Stimulated activated CD8-positive, alpha-beta memory T cell treated with anti-CD3 and anti-CD28 coated beads, Interleukin-4, amount 100 ng/mL, for 24 hours (primary cell): Measurements from ENCODE around the gene ZSWIM9.
"Not testable (repeated sequence)": the region's sequence is repeated elsewhere in the genome, so short reads cannot be mapped to it uniquely, and the experiment has no call there.

Source experiments
- DNase-seq: peaks from one replicate; pipeline ENCODE4 v3.0.0-alpha.2; 2020; ENCODE audit warnings: low read depth

Gene ZSWIM9

DNA sequence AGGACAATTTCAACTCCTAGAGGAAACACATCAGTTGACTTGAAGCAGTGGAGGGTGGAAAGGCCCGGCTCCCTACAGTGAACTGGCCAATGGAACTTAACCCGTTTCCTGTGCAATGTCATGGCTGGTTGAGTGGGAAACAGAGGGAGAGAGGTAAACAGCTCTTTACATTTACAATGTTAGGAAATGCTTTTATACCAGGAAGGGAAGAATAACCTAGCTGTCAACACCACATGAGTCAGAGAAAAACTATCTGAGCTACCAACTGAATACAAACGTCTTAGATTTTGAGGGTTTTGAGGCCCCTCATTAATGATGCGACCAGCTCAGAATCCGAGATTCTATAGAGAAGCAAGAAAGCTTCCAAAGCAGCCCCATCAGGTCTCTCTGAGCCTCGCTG lies 48.5 kb downstream of the ZSWIM9 start:
- DNase-seq: no peak

DNA sequence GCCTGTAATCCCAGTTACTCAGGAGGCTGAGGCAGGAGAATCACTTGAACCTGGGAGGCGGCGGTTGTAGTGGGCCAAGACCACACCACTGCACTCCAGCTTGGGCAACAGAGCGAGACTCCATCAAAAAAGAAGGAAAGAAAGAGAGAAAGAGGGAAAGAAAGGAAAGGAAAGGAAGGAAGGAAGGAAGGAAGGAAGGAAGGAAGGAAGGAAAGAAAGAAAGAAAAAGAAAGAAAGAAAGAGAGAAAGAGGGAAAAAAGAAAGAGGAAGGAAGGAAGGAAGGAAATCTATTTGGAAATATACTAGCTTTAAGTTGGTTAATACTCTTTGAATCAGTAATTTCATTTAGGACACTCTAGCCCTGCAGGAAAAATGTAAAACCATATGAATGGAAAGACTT lies 50.3 kb downstream of the ZSWIM9 start:
- DNase-seq: not testable (repeated sequence)

GRCh38 chr19:48221628-48222027 lies 51.1 kb downstream of the ZSWIM9 start:
- DNase-seq: no peak

DNA sequence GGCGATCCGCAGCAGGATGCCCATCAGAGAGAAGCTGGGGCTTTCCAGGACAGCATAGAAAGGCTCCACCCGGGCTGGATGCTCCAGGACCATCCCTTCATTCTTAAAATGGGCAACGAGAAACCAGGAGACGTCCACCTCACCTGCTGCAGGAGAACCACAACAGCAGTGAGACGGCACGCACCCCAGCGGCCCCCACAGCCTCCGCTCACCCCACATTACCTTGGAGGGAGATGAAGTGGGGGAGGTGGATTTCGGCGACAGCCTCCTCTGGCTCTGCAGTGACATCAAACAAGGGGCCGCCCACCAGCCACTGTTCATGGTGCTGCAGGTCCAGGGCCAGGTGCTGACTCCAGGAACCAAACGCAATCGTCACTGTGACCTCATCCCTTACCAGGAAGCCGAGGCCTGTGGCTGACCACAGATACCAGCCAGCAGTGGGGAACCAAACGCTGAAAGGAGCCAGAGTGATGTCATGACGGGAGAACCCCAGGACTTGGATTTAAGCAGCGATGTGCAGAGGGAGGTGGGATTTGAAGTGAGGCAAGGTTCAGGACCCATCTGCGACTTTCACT lies 60.2 kb downstream of the ZSWIM9 start:
- no peak for DNase-seq

GRCh38 chr19:48237057-48237456 lies 66.6 kb downstream of the ZSWIM9 start:
- DNase-seq: no peak

DNA sequence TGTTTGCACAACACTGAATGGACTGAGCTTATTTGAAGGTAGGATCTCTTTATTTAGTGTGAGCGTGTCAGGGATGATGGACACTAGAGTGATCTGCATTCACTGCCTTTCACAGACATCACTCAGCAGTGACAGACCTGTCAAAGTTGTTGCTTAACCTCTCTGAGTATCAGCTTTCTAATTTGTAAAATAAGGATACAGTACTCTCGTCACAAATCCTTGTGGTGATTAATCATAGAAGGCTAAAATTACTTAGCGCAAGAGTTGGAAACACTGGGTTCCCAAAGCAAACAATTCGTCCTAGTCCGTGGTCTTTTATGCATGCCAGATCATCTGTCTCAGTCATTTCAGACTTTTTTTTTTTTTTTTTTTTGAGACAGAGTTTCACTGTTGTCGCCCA lies 68.6 kb downstream of the ZSWIM9 start:
- DNase-seq: no peak

DNA sequence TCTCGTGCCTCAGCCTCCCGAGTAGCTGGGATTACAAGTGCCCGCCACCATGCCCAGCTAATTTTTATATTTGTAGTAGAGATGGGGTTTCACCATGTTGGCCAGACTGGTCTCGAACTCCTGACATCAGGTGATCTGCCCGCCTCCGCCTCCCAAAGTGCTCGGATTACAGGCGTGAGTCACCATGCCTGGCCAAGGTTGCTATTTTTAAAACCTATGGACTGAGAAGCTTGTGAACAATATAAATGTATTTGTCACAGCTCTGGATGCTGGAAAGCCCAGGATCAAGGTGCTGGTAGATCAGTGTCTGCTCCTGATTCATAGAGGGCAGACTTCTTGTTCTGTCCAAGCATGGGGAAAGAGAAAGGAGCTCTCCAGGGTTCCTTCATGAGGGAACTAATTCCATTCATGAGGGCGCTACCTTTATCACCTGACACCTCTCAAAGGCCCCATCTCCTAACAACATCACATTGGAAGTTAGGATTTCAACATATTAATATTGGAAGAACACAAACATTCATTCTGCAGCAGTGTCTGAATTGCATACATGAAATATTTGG lies 69.2 kb downstream of the ZSWIM9 start:
- DNase-seq: no peak

GRCh38 chr19:48241771-48242170 lies 71.3 kb downstream of the ZSWIM9 start:
- DNase-seq: not testable (repeated sequence)

- DNase-seq: no peak
These were observed 73.8 kb downstream of the ZSWIM9 start for GRCh38 chr19:48244281-48244680.

- DNase-seq: no peak
These were observed 75.6 kb downstream of the ZSWIM9 start for GRCh38 chr19:48246101-48246500.

DNA sequence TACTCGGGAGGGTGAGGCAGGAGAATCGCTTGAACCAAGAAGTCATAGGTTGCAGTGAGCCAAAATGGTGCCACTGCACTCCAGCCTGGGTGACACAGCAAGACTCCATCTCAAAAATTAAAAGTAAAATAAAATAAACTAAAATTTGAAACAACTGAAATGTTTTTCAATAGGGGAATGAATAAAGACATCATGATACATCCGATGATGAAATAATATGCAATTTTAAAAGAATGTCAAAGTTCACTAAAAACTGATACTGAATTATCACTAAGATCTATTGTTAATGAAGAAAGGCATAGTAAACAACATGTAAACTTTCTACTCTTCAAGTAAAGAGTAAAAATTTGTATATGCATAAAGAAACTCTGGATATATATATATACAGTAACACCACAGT lies 76.7 kb downstream of the ZSWIM9 start:
- no peak for DNase-seq
